Measurements from ENCODE around the gene TMEM8B. TPM values are rescaled to one million over a fixed set of nuclear protein-coding genes. Genes with fewer than 3 reads are reported as not detected.

Gene TMEM8B
- total and polyA plus RNA-seq, 9 of the 15 experiments (the other 6 are each of a cell fraction or from before 2014, with no cell fraction given) = 0.01 to 2.2 (median 1.1) TPM

DNA sequence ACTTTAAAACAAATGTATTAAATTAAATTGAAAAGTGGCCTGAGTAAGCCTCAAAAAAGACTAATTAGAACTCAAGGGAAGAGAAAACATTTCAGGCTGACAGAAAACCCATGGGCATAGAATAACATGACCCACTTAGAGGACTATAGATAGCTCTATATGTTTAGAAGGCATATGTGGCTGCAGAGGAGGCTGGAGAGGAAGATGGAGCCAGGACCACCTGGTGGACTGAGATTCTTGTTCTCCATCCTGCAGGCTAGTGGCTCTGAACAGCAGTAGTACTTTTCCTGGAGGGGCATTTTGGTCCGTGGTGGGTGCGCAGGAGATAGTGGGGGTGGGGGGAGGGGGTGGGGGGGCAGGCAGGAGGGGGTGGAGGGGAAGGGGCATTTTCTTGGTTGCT, 48.0 kb upstream of the TMEM8B start:
- peaks cover 0 to 2% of the 10 kb centered on the region in 2 experiments; a peak in 2 of 5 replicates for H3K4me1 ChIP-seq (replicated peaks in 1 of 2; ENCODE audit: control insufficient read depth in 2 of 2, insufficient read depth in 2 of 2, low read length in 2 of 2)
- no peaks in the 10 kb centered on the region for H3K27me3 ChIP-seq (ENCODE audit: control insufficient read depth in 2 of 2, insufficient read depth in 2 of 2, low read length in 2 of 2)
- no peaks in the 10 kb centered on the region for H3K79me2 ChIP-seq (ENCODE audit: control insufficient read depth, insufficient read depth, low read length)
- 40% methylated on average over 1 of the region's 2 CpGs for WGBS (ENCODE audit: insufficient coverage, low coverage, missing lambda C conversion rate)
- H3K36me3 ChIP-seq (ENCODE audit: control insufficient read depth, insufficient read depth, low read length) = peaks cover 9% of the 10 kb centered on the region; the same call in 2 of the 3 replicates
- in situ Hi-C loops (cut with MboI) = no loop called here
- H3K27ac ChIP-seq (ENCODE audit: extremely low read depth, low read depth, low read length) = no peak overlapping the region
- no peak overlapping the region for H3K4me3 ChIP-seq
- no peaks in the 10 kb centered on the region for H3K9me3 ChIP-seq (replicated peaks; ENCODE audit: control insufficient read depth, insufficient read depth, low read depth, low read length)
- intact Hi-C loops (cut with micrococcal nuclease) = no loop called here
- BruUV-seq (replicated peaks) = no TSS peak
- CTCF ChIA-PET (ENCODE audit: low intra/inter-chr PET ratio) = no interaction called here
- no peak overlapping the region for H3K4me2 ChIP-seq (ENCODE audit: insufficient read depth, low read length)
- POLR2A ChIA-PET = no interaction called here
- ATAC-seq (no peak), FAIRE-seq (no peak), DNase-seq (ENCODE audit: extremely low read depth in 1 of 4, low spot score in 3 of 4) (no peak)
- H3K9me1 ChIP-seq (ENCODE audit: control insufficient read depth, insufficient read depth, low read length) = no peaks in the 10 kb centered on the region
- no peaks in the 10 kb centered on the region for H4K20me1 ChIP-seq (replicated peaks; ENCODE audit: control insufficient read depth, insufficient read depth, low read length)
- TF ChIP-seq TAL1 (IDR thresholded peaks at IDR 0.05) = no peak
- TF ChIP-seq NFRKB (IDR thresholded peaks at IDR 0.05; ENCODE audit: low read depth) = no peak
- TF ChIP-seq ZNF57 (CRISPR knock-in tag; IDR thresholded peaks at IDR 0.05) = no peak
- no peak overlapping the region for H3K9ac ChIP-seq (ENCODE audit: insufficient read depth in 1 of 2, low read depth in 2 of 2, low read length in 2 of 2)
- no peak overlapping the region for H2AFZ ChIP-seq (ENCODE audit: low read depth, low read length)

DNA sequence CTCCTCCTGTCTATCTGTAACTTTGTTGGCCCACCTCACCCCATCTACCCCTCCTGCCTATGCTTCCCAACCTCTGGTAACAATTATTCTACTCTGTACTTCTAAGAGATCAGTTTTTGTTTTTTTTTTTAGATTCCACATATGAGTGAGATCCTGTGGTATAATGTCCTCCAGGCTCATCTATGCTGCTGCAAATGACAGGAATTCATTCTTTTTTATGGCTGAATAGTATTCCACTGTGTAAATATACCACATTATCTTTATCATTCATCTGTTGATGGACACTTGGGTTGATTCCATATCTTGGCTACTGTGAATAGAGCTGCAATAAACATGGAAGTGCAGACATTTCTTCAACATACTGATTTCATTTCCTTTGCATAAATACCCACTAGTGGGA, 45.6 kb upstream of the TMEM8B start:
- no peaks in the 10 kb centered on the region for H4K20me1 ChIP-seq (replicated peaks; ENCODE audit: control insufficient read depth, insufficient read depth, low read length)
- H3K4me1 ChIP-seq (replicated peaks in 1 of 2; ENCODE audit: control insufficient read depth in 2 of 2, insufficient read depth in 2 of 2, low read length in 2 of 2) = no peaks in the 10 kb centered on the region
- no peaks in the 10 kb centered on the region for H3K9me3 ChIP-seq (replicated peaks; ENCODE audit: control insufficient read depth, insufficient read depth, low read depth, low read length)
- H3K79me2 ChIP-seq (ENCODE audit: control insufficient read depth, insufficient read depth, low read length) = no peaks in the 10 kb centered on the region
- ATAC-seq (no peak), DNase-seq (ENCODE audit: extremely low read depth in 1 of 4, low spot score in 3 of 4) (no peak), FAIRE-seq (peak; percentile 11)
- POLR2A ChIA-PET = no interaction called here
- H3K27me3 ChIP-seq (ENCODE audit: control insufficient read depth in 2 of 2, insufficient read depth in 2 of 2, low read length in 2 of 2) = no peaks in the 10 kb centered on the region
- no peaks in the 10 kb centered on the region for H3K9me1 ChIP-seq (ENCODE audit: control insufficient read depth, insufficient read depth, low read length)
- no peak overlapping the region for H3K4me2 ChIP-seq (ENCODE audit: insufficient read depth, low read length)
- no peak overlapping the region for H3K9ac ChIP-seq (ENCODE audit: insufficient read depth in 1 of 2, low read depth in 2 of 2, low read length in 2 of 2)
- no peak overlapping the region for H3K4me3 ChIP-seq
- TF ChIP-seq ZNF146 (CRISPR knock-in tag; IDR thresholded peaks at IDR 0.05; ENCODE audit: unreplicated experiment) (peak; percentile 63), CTBP1 (IDR thresholded peaks at IDR 0.05; ENCODE audit: borderline replicate concordance) (no peak), MAFF (IDR thresholded peaks at IDR 0.05; ENCODE audit: low read length) (no peak), RBM25 (IDR thresholded peaks at IDR 0.05; ENCODE audit: low read depth, low read length, severe bottlenecking) (peak; percentile 44)
- peaks cover 22% of the 10 kb centered on the region; the same call in 2 of the 3 replicates for H3K36me3 ChIP-seq (ENCODE audit: control insufficient read depth, insufficient read depth, low read length)
- H2AFZ ChIP-seq (ENCODE audit: low read depth, low read length) = no peak overlapping the region
- CTCF ChIA-PET (ENCODE audit: low intra/inter-chr PET ratio) = no interaction called here
- H3K27ac ChIP-seq (ENCODE audit: extremely low read depth, low read depth, low read length) = no peak overlapping the region
- no TSS peak for BruUV-seq (replicated peaks)
- intact Hi-C loops (cut with micrococcal nuclease) = no loop called here
- in situ Hi-C loops (cut with MboI) = no loop called here
